SH-SY5Y (cell line): ENCODE measurements around the gene DHH.

Source experiments
- GATA2 ChIP-seq: IDR thresholded peaks from 2 replicates; pipeline ENCODE4 v1.6.1; 2011; ENCODE audit warnings: mild to moderate bottlenecking, low read depth, low read length
- GATA3 ChIP-seq: IDR thresholded peaks from 2 replicates; pipeline ENCODE4 v1.6.1; 2011; ENCODE audit warnings: low read depth, mild to moderate bottlenecking, low read length, moderate library complexity

The DHH gene

DNA sequence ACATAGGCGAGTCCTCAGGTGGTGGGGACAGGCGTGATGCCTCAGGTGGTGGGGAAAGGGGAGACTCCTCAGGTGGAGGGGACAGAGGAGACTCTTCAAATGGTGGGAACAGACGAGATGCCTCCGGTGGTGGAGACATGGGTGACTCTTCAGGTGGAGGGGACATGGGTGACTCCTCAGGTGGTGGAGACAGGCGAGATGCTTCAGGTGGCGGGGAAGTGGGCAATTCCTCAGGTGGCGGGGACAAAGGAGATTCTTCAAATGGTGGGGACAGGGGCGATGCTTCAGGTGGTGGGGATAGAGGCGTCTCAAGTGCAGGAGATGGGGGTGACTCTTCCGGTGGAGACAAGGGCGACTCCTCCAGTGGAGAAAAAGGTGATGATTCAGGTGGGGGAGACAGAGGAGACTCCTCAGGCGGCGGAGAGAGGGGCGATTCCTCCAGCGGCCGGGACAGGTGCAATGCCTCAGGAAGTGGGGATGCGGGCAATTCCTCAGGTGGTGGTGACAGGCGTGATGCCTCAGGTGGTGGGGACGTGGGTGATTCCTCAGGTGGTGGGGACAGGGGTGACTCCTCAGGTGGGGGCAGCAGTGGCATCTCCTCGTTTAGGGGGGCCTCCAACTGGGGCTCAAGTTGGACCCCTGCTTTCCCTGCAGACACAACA is 42.7 kb downstream of the DHH start:
- TF ChIP-seq GATA2 (no peak), GATA3 (no peak)

DNA sequence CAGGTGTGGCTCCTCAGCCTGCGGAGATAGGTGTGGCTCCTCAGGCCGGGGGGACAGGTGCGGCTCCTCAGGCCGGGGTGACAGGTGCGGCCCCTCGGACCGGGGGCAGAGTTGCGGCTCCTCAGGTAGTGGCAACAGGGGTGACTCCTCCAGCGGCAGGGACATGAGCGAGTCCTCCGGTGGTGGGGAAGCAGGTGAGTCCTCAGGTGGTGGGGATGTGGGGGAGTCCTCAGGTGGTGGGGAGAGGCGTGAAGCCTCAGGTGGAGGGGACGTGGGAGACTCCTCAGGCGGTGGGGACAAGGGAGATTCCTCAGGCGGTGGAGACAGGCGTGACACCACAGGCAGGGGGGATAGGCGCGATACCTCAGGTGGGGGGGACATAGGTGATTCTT is 43.2 kb downstream of the DHH start:
- no peak for TF ChIP-seq GATA3
- no peak for TF ChIP-seq GATA2

- TF ChIP-seq GATA3 (no peak), GATA2 (no peak)
Observed at GRCh38 chr12:49050507-49051372, 43.9 kb downstream of the DHH start.

DNA sequence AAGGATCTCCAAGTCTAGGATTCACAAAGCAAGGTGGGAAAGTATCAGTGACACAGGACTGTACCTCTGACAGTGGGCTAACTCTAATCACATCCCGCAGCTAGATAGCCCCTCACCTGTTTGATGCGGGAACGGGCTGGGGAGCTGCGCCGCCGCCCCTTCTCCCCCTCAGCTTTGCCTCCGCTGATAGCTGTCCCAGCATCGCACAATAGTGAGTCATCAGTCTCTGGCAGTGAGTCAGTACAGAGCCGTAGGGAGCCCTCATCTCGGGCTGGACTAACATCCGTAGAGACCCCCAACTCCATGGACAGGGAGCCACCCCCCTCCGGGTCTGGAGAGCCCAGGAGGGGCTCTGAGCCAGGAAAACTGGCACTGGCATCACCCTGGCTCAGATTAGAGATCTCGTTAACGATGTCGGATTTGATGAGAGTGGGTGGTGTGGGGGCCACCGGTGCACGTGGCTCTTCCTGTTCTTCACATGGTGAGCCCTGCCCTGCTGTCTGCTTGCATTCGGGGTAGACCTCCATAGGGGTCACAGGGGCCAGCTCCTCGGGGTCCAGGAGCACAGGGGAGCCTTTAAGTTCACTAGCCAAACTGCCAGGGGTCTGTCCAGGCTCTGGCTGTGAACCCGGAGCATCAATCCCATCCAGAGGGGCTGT is 44.9 kb downstream of the DHH start:
- no peak for TF ChIP-seq GATA2

DNA sequence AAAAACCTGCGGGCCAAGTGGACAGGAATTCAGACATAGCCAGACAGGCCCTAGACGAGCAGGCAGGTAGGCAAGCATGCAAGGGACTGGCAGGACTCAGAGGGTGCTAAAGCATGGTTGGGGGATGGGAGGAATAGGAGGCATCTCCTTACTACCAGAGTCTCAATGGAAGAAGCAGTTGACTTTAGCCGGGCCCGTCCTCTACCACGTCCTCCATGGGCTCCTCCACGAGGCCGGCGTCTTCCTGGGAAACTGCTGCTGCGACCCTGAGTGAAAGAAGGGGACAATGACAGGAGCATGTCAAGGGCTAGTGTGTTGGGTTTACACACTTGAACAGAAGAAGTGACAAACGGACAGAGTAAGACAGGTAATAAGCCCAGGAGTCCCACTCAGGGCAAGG is 45.6 kb downstream of the DHH start:
- no peak for TF ChIP-seq GATA3
- no peak for TF ChIP-seq GATA2

DNA sequence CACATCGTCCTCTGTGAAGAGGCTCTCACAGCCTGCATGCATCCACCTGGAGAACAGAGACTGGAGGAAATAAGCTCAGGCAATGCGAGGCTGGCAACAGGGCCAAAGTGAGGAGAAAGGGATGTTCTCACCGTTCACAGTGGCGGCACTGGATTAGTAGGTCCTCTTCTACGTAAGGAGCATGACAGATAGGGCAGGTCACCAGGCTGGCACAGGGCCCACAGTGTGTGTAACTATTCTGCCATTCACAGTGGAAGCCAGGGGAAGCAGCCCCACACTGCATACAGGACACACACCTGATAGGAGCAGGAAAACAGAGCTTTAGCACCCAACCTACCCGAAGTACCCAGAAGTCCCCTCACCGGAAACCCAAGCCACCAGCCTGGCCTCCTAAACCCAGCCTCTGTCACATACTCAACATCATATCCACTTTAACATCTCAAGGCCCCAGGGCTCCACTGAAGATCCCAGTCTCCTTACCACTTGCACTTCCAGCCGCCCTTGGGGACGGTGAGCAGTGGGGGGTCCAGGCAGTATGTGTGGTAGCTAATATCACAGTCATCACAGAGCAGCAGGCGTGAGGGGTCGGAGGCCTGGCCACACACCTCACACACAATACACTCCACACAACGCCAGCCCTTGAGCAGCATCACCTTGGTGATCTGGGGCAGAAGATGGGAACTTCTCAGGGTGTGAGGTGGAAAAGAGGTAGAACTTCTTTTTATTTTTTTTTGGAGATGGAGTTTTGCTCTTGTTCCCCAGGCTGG is 48.3 kb downstream of the DHH start:
- TF ChIP-seq GATA3 (no peak), GATA2 (no peak)

GRCh38 chr12:49044660-49045059 is 49.9 kb downstream of the DHH start:
- TF ChIP-seq GATA2 (no peak), GATA3 (no peak)

DNA sequence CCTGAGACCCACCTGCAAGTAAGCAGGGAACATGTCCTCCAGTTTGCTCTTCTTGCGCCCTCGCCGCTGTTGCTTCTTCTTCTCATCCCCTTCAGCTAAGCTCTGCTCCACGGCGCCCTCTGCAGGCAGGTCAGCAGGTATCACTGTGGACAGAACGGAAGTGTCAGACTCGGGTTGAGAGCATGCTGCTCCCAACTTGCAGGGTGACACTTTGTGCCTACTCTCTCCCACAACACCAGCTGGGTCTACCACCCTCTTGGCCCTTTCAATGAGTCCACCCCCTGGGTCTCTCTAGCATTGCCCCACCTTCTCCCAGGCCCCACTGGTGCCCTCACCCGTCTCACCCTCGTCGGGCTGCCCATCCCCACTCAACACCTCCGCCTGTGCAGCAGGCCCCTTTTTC is 50.7 kb downstream of the DHH start:
- no peak for TF ChIP-seq GATA3
- no peak for TF ChIP-seq GATA2

- TF ChIP-seq GATA2, result no peak
- no peak for TF ChIP-seq GATA3
Observed at GRCh38 chr12:49043241-49043640, 51.4 kb downstream of the DHH start.

DNA sequence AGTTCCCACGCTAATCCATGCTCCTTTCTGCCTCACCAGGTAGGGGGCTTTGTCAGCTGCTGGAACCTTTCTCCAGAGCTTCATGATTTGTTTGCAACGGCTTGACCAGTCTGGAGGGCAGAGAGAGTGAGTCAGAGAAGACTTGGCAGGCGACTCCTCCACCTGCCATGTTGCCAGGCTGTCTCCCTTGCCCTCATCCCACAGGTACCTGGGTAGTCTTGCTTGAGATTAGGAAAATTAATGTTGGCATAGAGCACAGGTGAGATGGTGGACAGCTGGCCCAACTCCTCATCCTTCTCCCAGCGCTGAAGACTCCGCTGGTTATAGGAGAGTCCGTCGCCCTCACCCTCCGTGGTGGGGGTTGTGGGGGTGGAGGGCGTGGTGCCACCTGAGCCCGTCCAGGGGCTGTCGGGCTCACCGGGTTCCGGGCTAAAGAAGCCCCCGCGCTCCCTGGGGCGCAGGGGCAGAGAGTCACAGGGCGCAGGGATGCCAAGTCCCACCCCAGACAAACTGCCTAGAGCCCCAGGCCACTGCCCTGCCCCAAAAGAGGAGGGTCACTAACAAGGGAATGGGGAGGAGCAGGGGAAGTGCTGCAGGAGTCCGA is 52.6 kb downstream of the DHH start:
- no peak for TF ChIP-seq GATA2

DNA sequence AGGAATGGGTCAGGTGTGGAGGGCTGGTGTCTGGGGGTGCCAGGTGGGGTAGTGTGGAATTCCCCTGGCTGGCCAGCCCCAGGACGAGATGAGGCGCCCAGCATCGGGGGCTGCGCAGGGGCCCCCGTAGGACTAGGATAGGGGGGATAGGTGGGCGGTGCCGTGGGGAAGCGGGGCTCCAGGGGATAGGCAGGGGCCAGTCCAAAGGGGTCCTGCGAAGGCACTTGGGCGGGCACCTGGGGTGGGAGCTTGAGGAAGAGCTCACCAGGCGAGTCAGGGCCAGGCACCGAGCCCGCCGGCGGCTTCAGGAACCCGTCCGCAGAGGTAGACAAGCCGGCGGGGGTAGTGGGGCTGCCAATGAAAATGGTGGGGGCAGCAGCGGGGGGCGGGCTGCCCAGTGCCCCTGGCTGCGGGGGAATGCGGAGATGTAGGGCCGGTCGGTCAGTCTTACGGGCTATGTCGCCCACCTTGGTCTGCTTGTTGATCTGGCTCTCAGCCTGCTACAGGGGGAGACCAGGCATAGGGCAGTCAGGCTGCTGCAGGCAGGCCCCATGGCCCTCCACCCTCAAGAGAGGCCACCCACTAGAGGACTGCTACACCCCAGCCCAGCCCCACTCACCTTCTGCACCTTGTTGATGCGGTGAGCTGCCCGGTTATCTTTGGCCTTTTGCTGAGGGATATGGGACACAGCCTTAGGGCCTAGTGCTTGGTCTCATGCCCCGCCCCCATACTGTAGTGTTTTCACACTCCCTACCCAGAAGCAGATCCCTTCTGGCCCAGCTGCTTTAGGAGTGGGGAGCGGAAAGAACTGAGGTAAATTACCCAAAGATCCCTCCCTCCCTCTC is 53.3 kb downstream of the DHH start:
- TF ChIP-seq GATA2 (no peak), GATA3 (no peak)

GRCh38 chr12:49040364-49040855 is 54.2 kb downstream of the DHH start:
- no peak for TF ChIP-seq GATA3
- TF ChIP-seq GATA2, result no peak
